Measurements from ENCODE around the gene TCERG1L.
"Not testable (repeated sequence)": the region's sequence is repeated elsewhere in the genome, so short reads cannot be mapped to it uniquely, and the experiment has no call there.

The TCERG1L gene

DNA sequence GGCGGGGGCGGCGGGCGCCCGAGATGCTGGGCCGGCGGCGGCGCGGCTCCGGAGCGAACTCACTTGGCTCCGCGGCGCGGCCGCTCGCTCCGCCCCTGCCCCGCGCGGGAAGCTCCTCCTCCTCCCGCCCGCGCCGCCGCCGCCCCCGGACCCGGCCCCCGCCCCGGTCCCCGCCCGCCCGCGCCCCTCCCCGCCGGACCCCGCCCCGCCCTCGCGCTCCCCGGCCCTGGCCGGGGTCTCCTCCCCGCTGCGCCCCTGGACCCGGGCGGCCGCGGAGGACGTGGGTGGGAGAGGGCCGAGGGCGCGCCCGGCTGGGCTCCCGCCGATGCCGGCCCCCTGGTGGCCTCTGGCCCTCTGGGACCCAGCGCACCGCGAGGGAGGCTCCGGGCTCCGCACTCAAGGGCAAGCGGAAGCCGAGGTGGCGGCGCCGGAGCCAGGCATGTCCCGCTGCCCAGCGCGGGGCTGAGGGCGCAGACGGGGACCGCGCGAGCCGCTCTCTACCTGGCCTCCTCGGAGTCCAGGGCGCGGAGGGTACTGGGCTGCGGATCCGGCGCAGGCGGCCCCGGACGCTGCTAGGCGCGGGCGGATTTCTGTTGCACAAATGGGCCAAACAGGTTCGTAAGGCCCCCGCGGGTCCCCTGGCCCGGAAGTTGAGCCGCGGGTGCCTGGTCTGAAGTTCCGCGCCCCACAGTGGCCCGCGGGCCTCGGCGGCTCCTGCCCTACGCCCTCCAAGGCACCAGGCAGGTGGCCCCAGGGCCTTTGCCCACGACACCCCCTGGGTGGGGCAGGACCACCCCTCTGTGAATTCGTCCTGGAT, at the start of gene TCERG1L:
TCERG1L (minus strand) TSS at position 61 of the 817 bp plus-strand sequence. CDS start 86 bp downstream, outside the sequence.
- DNase-seq, result no peak

GRCh38 chr10:131358741-131359442, 47.4 kb upstream of the TCERG1L start:
- no peak for DNase-seq

- no peak for DNase-seq
Observed at GRCh38 chr10:131356442-131356841, 44.9 kb upstream of the TCERG1L start.

DNA sequence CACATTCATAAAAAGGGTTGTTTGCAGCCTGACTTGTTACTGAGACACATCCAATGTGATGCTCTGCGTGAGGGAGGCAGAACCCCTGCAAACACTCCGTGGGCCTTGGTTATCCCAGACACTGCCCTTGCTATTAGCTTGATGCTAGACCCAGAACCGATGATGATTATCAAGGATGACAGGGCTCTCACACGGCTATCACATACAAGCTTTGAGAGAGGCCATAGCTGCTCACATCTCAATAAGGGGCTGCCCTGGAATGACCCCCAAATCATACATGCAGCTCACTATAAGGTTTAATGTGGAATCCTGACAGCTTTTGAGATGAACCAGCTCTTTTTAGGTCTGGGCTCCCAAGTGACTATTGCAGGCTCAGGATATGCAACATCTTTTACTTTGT, 44.4 kb upstream of the TCERG1L start:
- no peak for DNase-seq

GRCh38 chr10:131355056-131355455, 43.5 kb upstream of the TCERG1L start:
- DNase-seq, result no peak

DNA sequence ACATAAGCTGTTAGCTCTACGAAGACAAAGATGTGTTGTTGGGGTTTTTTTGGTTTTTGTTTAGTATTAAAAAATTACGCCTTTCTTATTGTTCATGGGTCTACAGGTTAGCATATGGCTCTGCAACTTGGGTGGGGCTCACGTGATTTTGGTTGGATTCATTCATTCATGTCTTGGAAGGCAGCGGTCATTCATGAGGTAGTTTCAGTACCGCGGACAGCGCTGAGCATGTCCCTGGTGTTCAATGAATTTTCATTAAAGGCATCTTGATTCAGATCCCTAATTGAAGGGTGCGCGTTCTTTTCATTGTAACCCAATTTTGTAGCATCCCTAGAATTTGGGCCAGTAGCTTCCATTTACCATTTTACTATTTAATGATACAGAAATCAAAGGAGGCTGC, 42.9 kb upstream of the TCERG1L start:
- no peak for DNase-seq

DNA sequence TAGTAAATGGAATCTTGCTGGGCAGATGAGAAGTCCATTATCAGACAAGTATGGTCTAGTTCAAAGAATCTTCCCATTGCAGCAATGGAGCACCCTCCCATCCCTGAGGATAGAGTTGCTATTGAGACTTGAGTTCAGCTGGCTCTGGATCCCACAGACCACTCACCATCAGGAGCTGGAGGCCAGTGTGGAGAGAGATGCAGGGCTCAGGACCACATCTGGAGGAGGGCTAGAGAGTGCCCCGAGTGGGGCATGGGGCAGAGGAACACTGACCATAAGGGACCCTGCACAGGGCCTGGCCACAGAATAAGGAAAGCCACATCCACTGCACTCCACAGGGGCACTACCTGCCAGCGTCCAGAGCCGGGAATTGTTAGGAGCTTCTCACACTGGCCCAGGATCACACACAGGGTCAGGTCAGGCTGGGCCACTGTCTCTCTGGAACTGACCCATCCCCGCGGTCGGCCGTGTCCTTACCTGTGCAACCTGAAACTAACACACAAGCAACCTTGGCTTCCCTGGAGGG, 41.3 kb upstream of the TCERG1L start:
- no peak for DNase-seq

DNA sequence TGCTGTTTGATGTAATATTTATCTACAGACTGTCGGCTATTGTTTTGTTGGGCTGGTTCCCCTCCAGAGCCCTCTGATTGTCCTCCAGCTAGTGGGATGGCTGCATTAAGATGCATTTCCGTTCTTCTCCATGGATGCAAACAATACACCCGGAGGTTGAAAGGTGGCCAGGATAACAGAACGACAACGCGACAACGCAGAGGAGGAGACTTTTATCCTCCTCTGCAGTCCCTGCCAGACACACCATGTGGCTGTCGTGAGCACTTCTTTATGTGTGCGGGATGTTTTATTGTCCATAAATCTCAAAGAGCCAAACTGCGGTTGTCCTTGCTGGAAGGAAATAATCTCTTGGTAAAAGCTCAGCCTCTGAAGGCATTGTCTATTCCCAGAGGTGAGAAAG, 39.1 kb upstream of the TCERG1L start:
- no peak for DNase-seq

GRCh38 chr10:131350245-131350644, 38.7 kb upstream of the TCERG1L start:
- no peak for DNase-seq

GRCh38 chr10:131346456-131346855, 34.9 kb upstream of the TCERG1L start:
- DNase-seq, result no peak

GRCh38 chr10:131345691-131346090, 34.2 kb upstream of the TCERG1L start:
- DNase-seq, result no peak

DNA sequence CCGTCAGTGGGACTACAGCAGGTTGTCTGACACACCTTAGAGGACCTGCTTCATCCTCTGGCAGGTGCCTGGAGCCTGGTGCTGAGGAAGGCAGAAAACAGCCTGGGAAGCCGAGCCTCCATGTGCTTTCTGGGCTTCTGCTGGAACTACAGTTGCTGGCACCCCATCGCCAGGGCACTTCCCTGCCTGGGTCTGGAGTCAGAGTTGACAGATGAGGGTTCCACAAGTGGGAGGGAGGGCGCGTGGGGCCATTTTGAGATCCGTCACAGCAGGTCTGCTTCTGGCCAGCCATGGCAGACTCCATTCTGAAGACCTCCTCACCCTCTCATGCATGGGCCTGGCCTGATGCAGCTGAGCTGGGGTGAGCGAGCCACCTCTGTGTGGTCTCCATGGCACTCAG, 33.2 kb upstream of the TCERG1L start:
- no peak for DNase-seq

GRCh38 chr10:131337741-131338140, 26.2 kb upstream of the TCERG1L start:
- DNase-seq, result no peak

DNA sequence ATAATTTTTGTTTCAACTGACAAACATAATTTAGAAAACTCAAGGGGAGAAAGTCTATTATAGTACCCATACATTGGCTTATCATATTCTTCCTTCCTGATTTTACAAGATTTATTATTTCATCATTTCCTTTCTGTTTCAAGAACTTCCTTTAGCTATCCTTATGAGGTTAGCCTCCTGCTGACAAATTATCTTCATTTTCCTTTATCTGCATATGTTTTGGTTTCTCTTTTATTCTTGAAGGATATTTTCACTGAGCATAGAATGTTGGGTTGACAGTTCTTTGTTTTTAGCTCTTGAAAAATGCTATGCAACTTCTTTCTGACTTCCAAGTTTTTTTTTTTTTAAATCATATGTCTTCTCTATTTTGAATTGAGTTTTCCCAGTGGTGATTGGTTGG, 21.3 kb upstream of the TCERG1L start:
- no peak for DNase-seq

DNA sequence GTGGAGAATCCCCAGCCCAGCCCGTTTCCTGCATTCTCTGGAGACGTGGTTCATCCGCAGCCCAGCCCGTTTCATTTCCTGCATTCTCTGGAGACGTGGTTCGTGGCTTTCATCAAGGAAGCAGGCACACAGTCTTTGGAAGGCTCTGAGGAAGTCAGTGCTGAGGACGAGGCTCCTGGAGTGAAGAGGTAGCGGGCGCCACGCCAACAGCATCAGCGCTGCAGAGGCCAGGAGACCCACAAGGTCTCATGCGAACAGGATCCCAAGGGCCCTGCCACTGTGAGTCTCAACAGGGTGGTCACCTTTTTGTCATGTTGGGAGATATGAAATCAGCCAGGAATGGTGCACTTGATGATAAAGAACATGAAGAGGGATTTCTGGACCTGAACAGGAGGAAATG, 12.4 kb upstream of the TCERG1L start:
- DNase-seq, result no peak

DNA sequence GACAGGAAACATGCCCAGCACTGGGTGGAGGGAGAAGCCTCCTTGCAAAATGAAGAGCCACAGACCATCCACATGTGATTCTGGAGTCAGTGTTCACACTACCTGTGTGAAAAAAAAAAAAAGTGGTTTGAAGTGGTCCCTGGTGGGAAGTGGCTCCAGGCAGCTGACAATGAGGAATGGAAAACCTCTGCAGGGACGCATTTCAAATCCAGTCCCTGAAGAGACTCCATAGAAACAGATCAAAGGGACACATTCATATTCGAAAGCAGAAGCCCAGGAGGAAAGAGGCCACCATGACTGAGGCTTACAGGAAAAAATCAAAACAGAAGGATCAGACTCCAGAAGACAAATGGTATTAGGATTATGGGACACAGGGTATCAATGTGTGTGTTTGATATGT, 11.5 kb upstream of the TCERG1L start:
- no peak for DNase-seq

GRCh38 chr10:131322575-131322974, 11.1 kb upstream of the TCERG1L start:
- not testable (repeated sequence) for DNase-seq

DNA sequence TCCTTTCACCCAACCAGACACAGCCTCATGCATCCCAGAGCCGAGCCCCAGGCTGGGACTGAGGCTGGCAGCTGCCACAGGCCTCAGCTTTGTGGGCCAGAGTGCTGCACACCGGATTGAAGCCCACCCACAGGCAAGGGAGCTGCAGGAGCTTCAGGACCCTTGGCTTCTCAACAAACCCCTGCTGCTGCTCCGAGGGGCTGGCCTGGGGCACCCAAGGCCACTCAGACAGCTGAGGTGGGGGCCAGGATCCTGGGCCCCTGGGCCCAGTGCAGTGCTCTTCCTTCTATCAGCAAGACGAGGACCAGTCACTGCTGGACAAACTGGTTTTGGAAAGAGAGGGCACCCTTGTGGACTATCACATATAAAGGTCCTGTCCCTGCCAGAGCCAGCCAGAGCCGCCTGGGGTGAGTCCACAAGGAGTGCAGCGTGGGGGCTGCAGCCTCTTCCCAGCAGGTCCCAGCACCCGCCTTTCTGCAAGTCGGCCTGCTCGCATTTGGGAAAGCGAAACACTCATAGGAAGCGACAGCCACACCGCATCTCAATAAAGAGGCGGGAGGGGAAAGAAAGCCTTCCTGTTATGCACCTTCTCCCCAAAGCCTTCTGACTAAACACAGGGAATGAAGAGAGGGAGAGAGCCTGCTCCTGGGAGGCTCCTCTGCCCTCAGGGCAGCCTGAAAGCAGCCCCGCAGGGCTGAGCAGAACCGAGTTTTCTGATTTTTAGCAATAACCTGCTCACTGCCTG, 9.5 kb upstream of the TCERG1L start:
- no peak for DNase-seq

DNA sequence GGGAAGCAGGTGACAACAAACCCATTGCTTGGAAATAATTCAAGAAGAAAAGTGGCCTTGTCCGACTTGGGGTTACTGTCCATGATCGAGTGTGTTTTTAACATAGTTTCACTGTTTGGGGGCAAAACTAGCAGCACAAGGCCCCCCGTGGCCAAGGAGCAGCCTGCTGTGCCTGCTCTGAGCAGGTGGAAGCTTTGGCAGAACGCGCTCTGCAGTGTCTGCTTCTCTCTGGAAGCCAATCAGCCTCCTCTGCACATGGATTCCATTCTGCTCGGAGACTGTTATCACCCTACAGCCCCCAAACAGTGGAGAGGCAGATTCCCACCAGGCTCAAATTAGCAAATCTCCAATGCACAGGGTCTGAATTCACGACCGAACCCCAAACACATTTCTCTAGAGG, 7.3 kb upstream of the TCERG1L start:
- DNase-seq, result no peak

DNA sequence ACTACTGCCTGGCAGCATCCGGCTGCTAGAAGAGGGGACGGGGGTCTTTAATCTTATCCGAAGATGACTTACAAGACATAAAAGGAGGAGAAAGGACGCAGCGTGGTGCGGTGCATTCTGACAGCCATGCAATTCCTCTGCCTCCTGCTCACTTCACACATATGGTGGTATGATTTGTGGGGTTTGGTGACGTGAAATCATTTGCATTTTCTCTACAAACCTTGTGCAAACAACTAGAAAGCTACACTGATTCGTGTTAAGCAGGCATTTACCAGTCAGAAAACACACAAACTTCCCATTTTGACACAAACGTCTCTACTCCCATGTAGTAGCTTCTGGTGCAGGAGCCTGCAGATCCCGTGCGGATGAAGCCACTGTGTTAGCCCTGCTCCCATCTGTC, 6.8 kb upstream of the TCERG1L start:
- no peak for DNase-seq

DNA sequence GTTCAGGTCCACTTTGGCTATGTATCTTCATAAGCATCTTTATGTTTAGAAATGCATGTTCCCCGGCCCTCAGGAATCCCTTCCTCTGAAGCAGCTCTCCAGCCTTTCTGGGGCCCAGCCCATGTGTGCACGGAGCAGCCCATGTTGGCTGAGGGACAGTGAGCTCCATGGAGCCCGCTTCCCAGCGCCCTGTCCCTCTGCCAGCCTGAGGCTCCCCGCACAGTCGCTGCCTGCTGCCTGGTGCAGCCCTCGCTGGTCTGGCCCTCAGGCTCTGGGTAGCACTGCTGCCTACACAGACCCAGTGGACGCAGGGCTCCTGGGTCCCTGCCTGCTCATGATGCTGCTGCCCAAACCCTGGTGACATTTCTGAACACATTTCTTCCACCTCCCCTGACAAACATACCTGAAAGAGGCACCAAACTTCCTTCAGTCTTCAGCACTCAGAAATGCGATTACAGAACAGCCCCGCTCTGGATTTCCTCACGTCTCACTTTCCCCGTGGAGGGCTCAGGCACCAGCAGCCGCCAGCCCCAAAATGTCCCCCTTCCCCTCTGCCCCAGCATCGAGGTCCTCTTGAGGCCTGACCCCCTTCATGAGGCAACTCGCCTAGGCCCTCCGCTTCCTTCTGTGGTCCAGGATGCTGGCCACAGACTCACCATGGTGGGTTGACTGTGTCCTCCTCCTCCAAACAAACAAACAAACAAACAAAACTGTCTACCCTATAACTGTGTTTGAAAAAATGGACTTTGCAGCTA, 5.0 kb upstream of the TCERG1L start:
- DNase-seq, result no peak

DNA sequence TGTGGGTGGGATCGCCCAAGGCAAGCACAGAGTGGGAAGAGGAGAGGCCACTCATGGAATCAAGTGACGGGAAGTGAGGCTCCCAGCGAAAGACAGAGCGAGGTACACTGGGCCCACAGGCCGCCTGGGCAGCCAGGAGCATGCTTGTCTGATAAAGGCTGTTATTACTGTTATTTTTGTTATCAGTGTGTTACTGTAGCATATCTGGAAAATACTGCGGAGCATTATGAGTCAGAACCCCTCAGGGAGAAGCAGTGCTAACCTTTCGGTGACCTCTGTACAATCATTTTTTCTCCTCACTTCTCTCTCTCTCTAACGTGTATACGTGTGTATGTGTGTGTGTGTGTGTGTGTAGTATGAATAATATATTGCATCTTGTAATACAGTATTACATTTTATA, 3.8 kb upstream of the TCERG1L start:
- DNase-seq, result no peak

- no peak for DNase-seq
Observed at GRCh38 chr10:131314799-131315198, 3.3 kb upstream of the TCERG1L start.

Measured in inflammatory macrophage treated with lipopolysaccharide for 1 hour (primary cell).